ENCODE data around the gene CYP19A1.

DNA sequence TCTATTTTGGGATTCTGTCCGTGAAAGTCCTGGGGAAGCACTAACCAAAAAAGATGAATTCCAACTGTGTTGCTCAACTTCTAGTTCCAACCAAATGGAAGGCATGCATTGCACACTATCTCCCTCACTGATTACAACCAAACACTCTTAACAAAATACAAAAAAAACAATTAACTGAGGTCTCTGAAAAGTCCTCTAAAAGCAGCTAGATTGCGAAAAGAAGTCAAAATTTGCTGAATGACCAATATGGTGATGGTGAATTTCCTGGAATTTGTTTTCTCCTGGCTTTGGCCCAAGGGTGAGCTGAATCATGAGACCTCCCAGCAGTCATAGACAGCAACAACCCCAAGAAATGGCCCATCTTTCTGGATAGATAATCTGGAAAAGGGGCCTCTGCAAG is 28.3 kb downstream of the CYP19A1 start:
- TF ChIP-seq, protein P1, sequence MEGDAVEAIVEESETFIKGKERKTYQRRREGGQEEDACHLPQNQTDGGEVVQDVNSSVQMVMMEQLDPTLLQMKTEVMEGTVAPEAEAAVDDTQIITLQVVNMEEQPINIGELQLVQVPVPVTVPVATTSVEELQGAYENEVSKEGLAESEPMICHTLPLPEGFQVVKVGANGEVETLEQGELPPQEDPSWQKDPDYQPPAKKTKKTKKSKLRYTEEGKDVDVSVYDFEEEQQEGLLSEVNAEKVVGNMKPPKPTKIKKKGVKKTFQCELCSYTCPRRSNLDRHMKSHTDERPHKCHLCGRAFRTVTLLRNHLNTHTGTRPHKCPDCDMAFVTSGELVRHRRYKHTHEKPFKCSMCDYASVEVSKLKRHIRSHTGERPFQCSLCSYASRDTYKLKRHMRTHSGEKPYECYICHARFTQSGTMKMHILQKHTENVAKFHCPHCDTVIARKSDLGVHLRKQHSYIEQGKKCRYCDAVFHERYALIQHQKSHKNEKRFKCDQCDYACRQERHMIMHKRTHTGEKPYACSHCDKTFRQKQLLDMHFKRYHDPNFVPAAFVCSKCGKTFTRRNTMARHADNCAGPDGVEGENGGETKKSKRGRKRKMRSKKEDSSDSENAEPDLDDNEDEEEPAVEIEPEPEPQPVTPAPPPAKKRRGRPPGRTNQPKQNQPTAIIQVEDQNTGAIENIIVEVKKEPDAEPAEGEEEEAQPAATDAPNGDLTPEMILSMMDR (IDR thresholded peaks at IDR 0.05; ENCODE audit: low read length): no peak
- no peak for TF ChIP-seq EZH2 (IDR thresholded peaks at IDR 0.05; ENCODE audit: borderline replicate concordance, low read length)

Data from OCI-LY1 (cell line).